G401.6 (cell line): ENCODE measurements around the gene PLCB1.
"Not testable (repeated sequence)": the region's sequence is repeated elsewhere in the genome, so short reads cannot be mapped to it uniquely, and the experiment has no call there.

Experiments
- FAIRE-seq: peaks from 2 replicates; lab custom pipeline; 2012; peaks lifted over from hg19 to GRCh38; lab: Jason Lieb, UNC

The PLCB1 gene

DNA sequence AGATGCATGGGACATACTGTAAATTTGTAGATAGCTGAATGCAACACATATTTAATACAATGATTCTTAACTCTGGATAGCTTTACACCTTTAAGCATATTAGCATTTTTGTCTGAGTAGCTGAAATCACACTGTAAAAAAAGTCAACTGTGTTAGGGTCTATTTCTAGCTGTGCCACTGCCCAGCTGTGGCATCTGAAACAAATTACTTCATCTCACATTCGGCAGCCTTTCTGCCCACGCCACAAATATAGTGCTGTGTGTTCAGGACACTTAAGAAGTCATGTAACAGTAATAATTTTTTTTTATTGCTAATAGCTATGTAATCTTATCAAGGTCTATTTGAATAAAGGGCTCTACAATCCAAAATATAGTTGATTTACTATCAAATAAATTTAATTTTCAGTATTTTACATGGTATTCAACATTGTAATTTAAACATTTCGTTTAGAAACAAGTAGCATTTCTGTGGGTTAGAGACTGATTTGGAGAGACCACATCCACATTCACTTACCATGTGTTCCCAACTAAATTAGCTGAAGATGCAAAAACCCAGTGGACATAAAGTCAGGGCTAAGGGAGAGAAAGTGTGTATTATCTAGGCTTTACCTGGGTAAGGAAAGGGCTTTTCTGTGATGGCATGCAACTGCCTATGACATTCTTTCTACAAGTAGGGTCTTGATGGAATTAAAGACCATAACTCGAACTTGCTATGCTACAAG, 276.7 kb downstream of the PLCB1 start:
- no peak for FAIRE-seq

DNA sequence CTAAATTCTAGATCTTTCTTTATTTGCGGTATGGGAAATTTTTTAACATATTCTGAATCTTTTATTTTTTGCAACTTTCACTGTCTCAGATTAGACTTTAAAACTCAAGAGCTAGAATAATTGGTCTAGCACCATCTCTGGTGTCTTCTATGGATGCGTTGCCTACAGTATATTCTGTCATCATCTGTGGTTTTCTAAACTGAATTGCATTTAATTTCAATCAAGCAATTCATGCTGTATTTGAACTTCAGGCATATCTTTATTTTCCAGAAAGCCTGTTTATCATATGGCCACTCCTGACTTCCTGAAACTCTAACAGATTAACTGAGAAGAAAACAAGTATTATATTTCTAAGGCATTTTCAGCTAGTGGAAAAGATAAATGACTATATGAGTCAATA, 281.6 kb downstream of the PLCB1 start:
- no peak for FAIRE-seq

DNA sequence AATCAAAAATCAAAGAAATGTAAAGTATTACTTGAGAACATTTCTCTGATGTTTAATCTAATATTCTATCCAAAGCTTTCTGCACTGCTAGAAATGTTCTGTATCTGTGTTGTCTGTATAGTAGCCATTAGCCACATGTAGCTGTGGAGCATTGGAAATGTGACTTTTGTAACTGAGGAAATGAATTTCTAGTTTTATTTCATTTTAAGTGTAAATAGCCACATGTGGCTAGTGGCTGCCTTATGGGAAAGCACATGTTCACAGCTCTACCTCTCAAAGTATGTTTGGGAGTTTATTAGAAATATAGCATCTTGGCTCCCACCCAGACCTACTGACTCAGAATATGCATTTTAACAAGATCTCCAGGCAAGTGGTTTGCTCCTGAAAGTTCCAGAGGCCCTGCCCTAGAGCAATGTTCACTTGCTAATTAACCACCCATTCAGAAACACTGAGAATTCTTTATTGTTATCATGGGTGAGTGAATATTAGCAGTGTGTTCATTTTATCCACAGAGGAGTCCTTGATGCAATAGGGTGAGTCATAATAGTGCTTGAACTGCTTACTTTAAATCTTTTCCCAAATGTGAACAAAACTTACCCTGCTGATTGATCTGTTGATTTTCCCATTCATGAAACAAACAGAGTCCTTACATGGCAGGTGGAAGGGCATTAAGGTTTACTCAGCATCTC, 282.7 kb downstream of the PLCB1 start:
- FAIRE-seq = no peak

DNA sequence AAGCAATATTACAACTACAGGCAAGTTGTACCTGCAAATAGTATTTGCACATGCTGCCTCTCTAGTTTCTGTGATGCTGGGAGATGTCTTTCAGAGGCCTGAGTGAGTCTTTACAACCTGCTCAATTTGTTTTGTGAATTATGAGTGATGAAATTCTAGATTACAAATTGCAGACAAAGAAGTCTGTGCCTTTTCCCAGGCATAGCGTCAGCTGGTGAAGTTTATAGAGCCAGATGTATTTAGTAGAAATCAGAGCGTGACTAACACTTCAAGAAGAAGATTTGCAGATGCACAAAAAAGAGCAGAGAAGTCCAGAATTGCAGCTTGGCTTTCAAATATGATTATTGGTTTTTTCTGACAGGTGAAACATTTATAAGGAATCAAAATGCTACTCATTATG, 289.9 kb downstream of the PLCB1 start:
- FAIRE-seq = no peak

DNA sequence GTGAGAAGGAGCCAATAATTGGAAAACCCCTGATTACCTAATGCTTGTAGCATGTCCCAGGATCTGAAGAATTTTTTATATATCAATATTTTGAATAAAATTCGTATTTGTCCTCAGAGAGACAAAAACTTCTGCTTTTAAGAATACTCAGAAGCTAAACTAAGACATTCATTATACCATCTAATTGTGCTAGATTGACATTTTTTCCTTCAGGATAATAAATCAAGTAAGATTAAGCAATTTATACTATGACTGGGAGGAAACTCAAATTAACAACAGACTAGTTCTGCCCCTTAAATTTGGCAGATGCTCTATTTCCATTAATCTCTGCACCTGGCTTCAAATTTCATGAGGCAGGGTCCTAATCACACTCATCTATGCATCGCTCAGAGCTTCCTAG, 291.4 kb downstream of the PLCB1 start:
- no peak for FAIRE-seq

DNA sequence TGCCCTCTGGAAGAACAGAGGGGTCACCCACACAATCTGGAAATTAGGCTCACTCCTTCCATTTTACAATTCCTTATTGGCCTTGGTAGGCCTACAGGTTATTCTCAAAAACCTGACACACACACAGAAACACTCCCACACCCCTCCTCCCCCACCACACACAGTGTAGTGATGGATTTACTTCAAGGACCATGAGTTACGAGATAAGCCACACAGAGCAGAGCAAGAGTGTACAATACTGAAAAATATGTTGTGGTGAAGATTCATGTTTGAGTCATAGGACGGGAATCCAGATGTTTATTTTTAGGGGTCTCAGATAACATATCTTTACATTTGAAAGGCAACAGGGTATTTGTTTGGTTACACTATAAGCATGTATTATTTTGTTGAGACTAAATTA, 291.9 kb downstream of the PLCB1 start:
- FAIRE-seq = no peak

DNA sequence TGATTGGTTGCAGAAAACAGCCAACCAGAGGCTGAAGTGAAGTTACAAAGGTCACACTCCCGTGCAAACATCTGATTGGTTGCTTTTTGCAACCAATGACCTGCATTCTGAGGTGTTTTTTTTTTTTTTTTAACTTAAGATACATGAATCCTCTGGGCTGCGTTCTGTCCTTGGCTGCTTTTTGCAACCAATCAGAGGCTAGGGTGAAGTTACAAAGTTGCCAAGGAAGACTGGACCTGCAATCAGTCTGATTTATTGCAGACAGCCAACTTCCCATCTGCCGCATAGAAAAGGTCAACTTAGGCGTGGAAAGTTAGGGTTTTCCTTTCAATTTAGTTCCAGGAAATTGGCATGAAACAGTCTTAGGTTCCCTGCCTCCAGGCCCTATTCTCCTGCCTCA, 292.9 kb downstream of the PLCB1 start:
- no peak for FAIRE-seq

DNA sequence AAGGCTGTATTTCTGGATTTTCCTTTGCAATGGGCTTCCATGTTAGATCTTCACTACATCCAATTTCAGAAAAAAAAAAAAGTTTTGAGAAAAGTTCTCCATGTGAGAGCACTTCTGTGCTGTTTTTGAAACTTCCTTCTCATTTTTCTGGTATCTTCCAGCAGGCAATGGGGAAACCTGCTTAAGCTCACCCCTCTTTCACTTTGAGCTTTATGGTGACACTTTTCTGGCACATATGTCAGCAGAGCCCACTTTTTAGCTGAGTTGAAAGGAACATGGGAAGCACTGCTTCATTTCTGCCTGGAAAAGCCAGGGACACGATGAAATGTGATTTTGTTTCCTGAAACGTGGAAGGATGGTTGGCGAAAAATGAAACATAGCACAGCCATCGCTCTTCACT, 293.7 kb downstream of the PLCB1 start:
- FAIRE-seq = no peak

DNA sequence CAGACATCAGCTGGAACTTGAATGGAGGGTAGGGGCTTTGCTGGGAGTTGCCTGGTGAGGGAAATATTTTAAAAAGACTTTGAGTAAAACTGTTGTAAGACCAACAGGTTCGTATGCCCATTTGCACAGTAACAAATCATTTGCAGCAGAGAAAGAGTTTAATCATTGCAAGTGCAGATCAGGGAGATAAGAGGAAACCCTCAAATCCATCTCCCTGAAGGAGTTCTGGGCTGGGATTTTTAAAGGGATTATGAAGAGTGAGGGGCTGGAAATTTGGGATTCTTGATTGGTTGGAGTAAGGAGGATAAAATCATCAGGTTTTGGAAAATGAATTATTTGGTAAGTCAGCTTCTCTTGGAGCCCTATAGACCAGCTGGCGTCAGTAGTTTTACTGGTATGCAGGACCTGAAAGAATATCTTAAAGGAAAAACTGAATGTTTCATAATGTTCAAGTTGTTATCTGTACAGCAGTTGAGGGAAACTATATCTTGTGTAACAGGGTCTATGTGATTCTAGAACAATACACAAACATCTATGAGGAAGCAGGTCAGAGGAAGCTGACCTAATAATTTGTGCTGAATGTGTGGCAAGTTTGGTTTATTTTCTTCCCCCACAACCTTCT, 295.5 kb downstream of the PLCB1 start:
- FAIRE-seq = no peak

DNA sequence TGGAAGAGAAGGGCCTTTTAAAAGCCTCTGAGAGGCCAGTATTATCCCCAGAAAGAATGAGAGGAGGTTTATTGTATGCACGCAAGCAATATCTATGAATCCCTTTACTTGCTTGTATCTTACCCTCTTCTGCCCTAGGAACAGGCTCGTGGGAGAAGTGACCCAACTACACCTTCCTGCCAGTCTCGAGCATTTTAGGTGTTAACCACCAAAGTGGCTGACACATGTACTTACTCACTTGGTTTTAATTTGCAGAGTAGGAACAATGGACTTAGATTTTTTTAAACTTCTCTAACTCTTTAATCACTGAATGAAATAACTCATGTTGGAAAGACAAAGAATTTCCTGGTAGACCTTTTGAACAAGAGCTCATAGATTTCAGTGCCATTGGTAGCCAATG, 296.9 kb downstream of the PLCB1 start:
- no peak for FAIRE-seq

DNA sequence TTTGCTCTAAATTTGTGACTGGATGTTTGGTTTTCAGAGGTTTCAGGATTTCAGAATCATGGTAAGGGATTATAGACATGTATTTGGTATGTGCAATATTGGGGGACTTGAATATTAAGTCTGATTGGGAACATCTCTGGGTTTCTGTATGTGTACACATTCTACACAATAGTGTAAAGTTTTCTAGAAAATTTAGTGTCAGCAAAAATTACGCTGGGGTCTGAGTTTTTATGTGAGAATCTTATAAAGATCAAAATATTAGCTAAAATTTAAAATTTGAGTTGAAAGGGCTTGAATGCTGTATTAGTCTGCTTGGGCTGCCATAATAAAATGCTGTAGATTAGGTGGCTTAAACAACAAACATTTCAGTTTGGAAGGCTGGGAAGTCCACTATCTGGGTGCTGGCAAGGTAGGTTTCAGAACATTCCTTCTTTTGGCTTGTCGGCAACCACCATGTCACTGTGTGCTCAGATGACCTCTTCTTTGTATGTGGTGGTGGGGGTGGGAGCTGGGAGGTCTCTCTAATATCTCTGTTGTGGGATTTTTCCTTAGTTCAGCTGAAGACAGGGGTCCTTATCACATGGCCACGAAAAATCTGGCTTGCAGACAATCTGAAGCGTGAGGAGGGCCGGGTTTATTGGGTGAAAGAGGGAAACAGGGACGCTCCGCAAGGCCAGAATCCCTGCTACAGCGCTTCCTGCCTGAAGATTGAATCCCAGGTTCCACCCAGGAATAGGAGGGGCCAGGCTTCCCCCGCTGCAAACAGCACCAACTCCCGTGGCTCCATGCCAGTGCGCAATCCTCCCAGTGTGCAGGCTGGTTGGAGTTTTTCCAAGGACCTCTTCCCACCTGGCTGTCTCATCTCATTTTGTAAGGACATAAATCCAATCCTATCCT, 299.7 kb downstream of the PLCB1 start:
- no peak for FAIRE-seq

DNA sequence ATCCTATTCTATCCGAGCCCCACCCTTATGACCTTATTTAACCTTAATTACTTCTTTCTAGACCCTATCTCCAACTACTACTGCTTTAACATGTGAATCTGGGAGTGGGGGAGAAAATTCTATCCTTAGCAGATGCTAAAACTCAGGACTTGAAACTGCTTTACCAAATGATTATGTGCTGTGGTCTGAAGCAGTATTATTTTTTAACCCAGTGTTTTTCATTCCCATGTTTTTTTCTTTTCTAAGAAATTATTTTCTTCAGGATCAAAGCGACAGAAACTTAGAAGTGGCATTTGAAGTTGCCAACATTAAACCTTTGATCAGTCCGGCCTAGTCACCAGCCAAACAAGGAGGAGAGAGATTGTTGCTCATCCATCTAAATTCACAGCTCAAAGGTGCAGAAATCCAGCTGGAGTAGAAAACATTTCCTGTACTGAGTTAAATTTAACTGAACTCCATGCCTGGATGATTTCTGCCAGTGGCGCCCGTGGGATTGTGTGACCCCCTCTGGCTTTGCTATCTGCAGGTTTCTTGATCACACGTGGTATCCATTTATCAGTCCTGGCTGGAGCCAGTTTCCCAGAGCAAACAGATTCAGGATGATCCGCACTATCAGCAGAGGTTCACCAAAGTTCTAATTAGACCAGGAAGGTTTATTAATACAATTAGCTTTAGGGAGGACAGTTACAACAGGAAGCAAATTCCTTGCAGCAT, 300.5 kb downstream of the PLCB1 start:
- FAIRE-seq = no peak

DNA sequence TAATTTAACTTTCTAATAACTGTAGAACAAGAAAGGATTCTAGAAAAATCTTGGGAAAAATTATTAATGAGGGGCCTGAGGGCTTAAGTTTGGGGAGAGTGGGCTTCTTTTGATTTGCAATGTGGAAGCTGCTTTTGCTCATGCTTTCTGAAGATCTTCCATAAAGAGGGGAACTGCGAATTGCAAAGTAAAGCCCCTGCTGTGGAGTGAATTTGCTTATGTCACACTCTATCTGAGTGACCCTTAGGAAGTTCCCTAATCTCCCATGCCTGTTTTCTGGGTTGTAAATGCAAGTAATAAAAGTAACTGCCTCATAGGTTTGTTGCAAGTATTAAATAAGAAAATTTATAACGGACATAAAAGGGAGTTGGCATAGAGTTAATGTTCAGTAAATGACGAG, 301.2 kb downstream of the PLCB1 start:
- FAIRE-seq = no peak

DNA sequence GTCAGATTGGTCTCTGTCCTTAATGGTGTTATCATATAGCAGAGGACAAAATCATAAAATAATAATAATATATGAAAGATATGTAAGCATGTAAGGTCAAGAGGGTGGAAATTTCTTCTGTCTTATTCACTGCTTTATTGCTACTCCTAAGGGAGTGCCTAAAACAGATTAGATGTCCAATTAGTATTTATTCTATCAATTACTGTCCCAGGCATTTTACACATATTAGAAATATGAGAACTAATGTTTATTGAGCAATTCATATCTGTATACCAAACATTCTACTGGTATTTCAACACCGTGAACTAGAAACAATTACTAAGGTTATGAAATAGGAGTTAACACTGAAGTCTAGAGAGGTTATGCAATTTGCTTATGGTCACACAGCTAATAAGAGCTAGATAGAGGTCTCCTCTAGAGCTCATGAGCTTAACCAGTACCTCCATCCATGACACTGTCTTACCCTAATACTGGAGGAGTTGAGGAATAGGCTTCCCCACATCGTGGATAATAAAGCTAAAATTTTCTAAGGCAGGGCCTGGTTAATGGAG, 302.3 kb downstream of the PLCB1 start:
- FAIRE-seq = no peak

DNA sequence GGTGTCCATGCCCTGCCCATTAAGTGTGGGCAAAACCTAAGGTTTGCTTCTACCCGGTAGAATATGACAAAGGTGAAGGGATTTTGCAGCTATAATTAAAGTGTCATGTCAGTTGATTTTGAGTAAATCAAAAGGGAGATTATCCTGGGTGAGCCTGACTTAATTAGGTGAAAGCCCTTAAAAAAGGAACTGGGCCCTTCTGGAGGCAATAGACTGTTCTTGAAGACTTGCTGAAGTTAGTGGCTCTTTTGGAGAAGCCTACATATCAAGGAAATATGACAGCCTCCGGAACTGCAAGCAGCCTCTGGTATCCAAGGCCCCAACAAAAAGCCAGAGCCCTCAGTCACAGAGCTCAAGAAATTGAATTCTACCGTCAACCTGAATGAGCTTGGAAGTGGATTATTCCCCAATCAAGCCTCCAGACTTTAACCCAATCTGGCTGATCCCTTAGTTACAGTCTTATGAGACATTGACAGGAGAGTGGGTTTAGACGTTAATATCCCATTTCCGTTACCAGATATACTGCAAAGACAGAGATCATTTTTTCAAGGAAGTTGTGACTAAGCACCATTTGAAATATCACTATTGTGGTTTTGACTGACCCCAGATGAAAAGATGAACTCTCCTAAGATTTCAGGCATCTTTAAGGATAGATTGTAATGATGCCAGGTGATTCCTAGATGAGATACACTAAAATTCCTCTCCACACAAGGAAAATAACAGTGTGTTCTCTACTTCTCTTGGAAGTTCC, 303.4 kb downstream of the PLCB1 start:
- FAIRE-seq = no peak

DNA sequence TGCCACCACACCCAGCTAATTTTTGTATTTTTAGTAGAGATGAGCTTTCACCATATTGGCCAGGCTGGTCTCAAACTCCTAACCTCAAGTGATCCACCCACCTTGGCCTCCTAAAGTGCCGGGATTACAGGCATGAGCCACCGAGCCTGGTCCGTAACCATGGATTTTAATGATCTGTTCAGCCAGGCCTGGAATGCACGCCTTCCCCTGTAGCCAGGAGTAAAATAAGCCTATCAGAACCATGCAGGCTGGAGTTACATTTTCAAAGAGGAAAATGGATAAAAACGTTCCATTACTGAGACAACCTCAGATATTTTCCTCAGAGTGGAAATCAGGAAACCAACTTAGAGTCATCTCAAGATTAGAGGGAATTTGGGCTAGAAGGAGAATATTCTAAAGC, 304.9 kb downstream of the PLCB1 start:
- FAIRE-seq = not testable (repeated sequence)

DNA sequence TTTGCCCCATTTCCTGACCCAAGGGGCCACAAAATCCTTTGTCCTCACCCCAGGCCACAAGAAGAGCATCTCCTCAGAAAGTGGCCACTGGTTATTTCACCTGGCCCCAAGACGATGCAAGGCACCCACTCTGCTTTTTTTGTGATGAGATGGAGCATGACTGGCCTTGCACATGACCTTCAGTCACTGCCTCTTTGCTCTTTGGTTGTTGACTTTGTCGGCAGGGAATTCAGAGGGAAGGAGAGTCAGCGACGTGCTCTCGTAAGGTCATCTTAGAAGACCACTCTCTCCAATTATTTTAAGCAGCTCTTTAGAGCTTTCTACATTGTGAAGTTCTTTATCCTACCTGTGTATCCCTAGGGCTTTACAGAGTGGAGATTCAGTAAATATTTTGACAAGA, 306.7 kb downstream of the PLCB1 start:
- FAIRE-seq = no peak

DNA sequence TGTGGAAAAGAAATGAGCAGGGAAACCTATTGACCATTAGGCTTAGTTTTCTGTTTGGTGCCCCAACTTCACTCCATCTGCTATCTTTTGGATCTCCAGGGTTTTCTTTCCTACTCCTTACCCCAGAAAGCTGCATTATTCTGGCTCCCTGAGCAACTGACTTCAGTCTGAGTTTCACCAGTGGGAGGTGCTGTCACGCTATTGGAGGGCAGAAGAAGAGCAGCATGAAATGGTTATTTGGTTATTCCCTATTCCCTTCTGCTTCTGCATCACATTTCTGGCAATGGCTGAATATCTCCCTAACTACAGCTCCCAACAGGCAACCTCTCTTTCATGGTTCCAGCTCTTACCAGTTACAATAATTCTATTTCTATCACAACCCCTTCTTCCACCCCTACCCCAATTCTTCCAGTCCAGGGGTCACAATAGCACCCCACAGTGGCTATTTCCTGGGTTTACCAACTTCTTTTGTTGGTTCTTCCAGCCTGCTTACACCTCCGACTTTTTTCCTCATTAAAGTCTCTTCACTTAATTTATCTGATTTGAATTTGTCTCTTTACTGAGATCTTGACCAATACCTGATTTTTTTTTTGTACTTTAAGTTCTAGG, 311.5 kb downstream of the PLCB1 start:
- FAIRE-seq = no peak

DNA sequence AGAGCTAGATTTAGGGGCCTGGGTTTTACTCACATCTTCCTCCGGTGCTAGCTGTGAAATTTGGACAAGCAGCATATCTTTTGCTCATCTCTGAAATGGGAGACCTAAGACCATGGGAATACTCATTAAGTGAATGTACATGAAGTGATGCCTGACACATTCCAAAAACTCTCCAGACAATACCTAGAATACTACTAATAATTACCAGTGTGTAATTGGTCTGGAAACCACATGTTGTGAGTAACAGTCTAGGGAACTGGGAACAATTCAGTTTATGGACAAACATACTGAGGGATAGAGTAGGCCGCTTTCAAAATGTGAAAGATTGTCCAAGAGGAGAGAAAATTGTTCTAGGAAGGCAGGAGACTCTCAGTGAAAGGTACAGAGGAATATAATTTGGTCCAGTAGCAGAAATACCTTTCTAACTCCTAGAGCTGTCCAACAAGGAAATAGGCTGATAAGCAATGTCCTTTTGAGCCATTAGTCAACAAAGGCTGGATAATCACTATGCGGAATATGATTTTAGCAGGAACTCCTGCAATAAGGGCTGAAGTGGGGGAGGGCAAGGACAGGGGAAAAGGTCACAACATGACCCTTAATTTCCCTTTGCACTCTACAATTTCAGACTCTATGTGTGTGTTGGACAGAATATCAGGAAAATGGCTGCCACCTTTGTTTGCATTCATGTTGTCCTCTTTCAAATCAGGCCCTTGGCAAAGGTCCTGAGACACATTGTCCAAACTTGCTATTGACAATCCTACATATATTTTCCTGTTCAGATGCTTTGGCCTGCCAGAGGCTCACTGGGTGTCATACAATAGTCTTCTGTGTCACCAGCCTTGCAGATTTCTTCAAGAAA, 315.4 kb downstream of the PLCB1 start:
- FAIRE-seq = no peak

DNA sequence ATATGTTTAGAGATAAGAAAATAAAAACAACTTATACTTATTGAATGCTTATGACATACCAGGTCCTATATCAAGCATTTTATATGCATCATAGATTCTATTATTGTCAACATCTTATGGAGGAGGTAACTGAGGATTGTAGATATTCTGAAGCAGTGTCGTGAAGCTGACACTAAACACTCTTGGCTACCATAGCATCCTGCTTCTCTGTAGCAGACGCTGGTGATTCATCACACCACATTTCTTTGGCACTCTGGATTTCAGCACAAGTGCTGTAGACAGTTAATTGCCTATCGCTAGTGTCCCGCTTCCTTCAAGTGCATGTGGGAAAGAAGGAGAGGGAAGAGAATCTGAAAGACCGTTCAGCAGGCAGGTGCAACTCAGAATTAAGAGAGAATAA, 317.1 kb downstream of the PLCB1 start:
- no peak for FAIRE-seq
